Activated CD4-positive, CD25-positive, alpha-beta regulatory T cell treated with anti-CD3 and anti-CD28 coated beads, Interleukin-2, amount 50 U/mL, for 72 hours (primary cell): ENCODE data around the gene AEN.
"Not testable (repeated sequence)": the region's sequence is repeated elsewhere in the genome, so short reads cannot be mapped to it uniquely, and the experiment has no call there.

Experiments used
- DNase-seq: peaks from one replicate; pipeline ENCODE4 v3.0.0; 2021

Gene AEN

DNA sequence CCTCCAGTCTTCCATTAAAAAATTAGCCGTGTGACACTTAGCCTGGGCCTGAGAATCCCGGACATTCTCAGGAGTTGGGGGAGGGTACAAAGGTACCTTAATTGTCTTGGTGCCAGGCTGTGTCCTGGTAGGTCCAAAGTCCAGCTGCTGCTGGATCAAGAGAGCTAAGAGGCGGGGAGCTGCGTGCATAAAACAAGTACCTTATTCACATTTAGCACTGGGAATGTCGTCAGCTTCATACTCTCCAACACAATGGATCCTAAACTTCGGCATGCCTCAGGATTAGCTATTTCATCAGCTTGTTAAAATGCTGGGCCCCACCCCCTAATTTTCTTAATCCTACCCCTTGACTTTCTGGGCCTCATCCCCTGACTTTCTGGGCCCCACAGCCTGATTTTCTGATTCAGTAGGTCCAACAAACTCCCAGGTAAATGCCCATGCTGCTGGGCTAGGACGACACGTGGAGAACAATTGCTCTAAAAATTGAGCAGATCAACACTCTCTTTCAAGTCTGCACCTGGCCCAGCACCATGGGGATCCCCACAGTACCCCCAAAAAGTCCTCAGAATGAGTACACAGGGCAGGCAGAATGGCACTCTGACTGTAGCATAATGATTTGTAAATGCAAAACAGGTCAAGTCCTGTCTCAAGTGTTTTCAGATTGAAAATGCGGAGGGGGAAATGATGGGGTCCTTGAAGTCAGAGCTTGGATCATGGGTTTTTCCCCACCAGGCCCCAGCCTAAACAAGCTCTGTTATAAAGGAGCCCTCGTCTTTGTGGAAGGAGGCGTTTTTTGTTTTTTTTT is 5.6 kb upstream of the AEN start:
- DNase-seq, result no peak

DNA sequence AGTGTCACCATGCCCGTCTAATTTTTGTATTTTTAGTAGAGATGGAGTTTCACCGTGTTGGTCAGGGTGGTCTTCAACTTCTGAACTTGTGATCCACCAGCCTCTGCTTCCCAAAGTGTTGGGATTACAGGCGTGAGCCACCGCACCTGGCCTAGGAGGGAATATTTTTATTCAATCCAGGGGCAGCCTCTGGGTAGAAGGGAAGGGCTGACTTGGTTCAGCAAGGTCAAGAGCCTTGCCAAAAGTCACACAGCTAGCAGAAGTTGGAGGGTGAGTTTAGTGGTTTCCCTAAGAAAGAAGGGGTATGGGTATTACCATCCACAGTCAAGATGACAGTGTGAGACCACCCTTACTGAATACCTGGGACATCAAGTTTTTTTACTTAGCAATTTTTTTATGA is 4.9 kb upstream of the AEN start:
- DNase-seq, result no peak

DNA sequence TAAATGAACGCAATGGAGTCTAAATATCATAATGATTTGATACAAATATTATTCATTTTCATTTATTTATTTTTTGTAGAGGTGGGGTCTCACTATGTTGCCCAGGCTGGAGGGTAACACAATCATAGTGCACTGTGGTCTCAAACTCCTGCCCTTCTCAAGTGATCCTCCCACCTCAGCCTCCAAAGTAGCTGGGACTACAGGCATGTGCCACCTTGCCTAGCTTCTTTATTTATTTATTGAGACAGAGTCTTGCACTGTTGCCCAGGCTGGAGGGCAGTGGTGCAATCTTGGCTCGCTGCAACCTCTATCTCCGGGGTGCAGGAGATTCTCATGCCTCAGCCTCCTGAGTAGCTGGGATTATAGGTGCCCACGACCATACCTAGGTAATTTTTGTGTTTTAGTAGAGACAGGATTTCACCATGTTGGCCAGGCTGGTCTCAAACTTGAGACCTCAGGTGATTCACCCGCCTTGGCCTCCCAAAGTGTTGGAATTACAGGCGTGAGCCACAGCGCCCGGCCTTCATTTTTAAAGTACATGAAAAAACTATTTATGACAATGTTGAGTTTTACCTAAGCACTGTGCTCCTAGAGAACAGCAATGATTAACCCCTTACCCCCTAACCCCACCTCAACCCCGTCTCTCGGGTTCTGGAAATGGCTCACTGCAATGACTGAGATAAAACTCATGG is 4.0 kb upstream of the AEN start:
- no peak for DNase-seq

DNA sequence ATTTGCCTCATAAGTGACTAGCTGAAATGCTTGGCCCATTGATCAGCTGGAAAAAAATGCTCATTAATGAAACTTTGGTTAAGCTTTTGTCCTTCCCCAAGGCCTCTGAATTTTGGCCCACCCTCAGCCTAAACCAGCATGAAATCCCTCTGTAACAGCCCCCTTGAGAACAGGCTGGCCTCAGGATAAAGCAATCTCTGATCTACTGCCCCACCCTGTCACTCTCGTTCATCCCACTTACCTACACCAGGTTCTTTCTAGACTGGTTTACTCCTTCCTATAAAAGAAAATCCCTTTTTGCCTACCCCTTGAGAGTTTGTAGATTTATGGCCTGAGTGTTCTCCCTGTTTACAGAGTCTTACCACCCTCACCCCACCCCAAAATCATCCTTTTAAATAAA is 3.4 kb upstream of the AEN start:
- no peak for DNase-seq

DNA sequence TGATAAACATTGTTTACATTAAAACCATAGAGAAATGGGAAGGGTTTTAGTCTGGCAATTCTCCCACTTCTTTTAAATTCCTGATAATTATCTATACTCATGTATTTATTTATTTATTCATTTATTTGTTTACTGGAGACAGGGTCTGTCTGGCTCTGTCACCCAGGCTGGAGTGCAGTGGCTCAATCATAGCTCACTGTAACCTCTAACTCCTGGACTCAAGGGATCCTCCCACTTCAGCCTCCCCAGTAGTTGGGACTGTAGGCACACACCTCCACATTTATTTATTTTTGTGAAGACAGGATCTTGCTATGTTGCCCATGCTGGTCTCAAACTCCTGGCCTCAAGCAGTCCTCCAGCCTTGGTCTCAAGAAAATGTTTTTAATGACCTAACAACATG is 2.5 kb upstream of the AEN start:
- no peak for DNase-seq

DNA sequence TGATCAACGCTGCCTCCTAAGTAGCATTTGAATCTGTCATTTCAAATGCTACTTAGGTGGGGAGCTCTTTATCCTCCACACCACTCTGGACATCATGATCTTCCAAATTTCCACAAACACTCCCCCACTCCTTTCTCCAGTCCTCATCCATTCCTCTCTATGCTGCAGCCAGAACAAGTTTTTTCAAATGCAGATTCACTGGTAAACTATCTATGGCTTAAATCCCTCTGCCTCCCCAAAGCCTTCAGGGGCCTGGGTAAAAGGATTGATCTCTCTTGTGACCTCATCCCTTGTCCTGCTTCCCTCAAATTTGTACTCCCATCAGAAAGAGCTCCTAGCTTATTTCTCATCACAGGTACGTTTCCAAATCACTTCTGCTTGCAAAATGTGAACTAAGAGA is 1.3 kb upstream of the AEN start:
- no peak for DNase-seq

DNA sequence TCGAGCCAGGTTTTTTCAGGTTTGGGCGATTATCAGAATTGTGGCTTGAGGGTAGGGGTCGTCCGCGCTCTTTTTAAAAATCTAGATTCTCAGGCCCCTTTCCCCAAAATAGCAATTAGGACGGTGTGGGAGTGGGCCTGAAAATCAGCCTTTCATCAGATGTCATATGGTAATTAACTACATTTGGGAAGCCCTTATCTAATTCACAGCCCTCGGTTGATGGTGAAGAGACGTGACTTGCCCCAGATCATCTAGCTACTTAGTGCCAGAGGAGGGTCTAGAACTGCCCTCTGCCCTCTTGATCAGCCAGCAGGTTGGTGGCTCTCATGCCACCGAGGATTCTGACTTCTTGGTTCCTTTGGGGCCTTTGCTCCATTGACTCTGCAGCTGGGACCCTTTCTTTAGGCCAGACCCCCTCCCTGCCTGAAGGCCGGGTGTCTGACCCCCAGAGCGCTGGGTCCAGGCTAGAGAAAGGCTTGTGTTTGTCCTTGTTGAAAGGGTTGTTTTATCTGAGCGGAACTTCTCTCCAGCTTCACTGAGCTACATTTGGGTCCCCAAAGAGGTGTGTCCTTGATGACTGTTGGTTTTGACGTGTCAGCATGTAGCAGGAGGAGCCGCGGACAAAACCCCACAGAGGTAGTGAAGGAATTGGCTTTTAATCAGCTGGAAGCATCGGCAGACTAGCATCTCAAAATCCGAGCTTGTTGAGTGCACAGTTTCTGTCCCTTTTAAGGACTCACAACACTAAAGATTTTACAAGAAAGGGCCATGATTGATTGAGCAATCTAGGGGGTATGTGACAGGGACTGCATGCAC is 857 bp downstream of the AEN start:
- no peak for DNase-seq

DNA sequence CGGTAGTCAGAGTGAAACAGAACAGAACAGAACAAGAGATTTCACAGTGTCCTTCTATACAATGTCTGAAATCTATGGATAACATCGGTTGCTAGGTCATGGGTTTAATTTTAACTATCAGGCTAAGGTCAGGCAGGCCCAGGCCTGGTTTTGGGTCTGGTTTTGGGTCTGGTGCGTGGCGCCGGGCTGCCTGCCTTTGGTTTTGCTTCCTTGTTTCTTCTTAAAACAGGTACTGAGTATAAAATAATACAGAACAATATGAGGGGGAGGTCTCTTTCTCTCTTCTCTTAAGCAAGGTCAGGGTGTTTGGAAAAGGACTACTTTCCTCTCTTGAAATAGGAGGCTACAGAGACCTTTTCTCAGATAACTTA is 1.4 kb downstream of the AEN start:
- DNase-seq, result no peak

DNA sequence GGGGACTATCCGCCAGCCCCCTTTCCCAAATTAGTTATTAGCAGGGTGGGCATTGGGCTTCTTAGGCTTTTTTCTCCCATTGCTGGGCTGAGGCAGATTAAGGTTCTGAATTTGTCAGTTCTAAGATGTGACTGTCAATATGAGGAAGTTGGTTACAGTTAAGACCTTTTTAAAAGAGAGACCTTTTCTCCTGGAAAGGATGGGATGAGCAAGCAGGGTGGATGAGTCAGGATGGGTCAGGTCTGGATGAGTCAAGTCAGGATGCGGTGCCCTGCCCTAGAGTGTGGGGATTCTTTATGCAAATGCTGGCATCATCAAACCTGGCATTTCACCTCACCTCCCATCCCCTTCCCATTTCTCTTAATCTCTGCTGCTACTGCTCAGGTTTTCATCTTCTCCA is 1.9 kb downstream of the AEN start:
- DNase-seq, result peak; percentile 57

DNA sequence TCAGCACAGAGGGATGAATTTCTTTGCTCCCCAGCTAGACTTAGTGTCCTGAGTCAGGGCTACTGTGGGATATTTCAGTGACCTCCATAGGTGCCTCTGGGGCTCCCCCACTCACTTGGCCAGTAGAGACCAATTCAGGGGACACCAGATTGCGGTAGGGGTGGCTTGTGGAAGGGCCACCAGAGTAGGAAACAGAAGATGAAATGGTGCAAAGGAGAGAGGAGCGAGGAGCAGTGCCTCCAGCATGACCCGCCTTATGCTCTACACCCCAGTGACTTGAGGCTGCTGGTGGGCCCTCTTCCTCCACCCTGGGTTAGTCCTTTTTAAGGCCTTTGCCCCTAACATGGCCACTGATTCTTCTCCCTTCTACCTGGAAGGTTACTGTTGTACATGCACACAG is 2.5 kb downstream of the AEN start:
- no peak for DNase-seq

DNA sequence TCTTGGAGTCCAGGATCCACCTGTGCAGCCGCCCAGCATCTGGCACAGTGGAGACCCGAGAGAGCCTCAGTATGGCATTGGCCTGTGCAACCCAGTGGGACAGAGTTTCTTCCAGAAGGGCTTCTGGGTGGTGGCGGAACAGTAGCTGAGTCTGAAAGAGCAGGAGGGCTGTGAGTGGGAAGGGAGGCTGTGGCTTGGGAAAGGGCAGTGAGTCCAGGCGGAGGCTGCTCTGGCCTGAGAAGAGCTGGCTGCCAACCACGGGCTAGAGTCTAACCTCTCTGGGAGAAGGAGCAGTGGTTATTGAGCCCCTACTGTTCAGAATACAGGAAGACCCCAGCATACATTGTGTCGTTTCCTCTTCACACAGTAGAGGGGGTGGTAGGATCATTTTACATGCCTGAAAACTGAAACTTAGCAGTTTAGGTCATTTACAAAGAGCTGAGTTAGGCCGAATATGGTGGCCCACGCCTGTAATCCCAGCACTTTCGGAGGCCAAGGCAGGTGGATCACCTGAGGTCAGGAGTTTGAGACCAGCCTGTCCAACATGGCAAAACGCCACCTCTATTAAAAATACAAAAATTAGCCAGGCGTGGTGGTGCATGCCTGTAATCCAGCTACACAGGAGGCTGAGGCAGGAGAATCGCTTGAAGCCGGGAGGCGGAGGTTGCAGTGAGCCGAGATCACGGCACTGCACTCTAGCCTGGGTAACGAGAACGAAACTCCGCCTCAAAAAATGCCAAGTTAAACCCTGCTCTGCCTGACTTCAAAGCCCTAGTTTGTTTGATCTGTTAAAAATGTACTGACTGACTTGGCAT is 3.2 kb downstream of the AEN start:
- DNase-seq, result no peak

DNA sequence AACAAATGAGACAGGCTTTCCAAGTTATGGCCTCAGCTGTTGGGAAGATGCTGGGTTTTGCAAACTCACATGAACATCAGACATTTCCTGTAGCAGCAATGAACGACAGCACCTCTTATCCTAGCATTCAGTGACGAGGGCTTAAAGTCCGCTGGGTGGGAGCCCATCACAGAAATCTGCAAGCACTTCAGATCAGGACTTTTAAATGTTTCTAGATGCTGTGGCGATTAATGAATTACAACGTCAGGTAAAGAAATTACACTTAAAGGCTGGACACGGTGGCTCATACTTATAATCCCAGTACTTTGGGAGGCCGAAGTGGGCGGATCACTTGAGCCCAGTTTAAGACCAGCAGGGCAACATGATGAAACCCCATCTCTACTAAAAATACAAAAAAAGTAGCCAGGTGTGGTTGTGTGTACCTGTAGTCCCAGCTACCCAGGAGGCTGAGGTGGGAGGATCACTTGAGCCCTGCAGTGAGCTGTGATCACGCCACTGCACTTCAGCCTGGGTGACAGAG is 3.9 kb downstream of the AEN start:
- DNase-seq, result no peak

DNA sequence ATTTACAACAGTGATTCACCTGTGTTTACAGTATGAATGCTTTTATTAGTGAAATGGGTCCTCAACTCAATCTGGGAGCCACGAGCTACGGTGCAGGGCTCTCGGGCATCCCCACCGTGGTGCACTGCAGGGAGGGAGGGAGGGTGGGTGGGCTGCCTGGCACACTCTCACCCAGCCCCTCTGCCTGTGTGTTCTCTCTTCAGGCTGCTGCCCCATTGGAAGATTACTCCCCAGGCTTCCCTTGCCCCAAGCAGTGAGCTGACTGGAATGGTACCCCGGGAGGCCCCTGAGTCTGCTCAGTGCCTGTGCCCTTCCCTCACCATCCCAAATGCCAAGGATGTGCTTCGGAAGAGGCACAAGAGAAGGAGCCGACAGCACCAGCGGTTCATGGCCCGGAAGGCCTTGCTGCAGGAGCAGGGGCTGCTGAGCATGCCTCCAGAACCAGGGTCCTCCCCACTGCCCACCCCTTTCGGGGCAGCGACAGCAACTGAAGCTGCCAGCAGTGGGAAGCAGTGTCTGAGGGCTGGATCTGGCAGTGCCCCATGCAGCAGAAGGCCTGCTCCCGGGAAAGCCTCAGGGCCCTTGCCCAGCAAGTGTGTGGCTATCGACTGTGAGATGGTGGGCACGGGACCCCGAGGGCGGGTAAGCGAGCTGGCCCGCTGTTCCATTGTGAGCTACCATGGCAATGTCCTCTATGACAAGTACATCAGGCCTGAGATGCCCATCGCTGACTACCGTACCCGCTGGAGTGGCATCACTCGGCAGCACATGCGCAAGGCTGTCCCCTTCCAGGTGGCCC is 5.0 kb downstream of the AEN start:
- DNase-seq, result no peak

DNA sequence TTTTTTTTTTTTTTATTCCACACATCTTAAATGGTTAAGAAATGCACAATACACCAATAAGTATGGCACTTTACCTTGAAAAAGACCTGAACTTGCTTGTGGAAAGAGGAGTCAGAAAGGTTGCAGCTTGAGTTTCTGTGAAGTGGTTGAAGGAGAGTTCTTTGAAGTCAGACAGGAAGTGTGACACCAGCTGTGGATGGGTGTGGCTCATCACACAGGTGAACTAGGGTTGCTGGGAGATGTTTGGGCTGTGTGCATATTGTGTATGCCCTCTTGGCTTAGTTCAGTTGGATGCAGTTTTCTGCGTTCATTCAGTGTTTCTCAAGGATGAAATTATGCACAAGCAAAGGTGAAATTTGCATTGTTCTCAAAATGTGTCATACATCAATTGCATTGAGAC is 6.3 kb downstream of the AEN start:
- DNase-seq, result peak; percentile 54

DNA sequence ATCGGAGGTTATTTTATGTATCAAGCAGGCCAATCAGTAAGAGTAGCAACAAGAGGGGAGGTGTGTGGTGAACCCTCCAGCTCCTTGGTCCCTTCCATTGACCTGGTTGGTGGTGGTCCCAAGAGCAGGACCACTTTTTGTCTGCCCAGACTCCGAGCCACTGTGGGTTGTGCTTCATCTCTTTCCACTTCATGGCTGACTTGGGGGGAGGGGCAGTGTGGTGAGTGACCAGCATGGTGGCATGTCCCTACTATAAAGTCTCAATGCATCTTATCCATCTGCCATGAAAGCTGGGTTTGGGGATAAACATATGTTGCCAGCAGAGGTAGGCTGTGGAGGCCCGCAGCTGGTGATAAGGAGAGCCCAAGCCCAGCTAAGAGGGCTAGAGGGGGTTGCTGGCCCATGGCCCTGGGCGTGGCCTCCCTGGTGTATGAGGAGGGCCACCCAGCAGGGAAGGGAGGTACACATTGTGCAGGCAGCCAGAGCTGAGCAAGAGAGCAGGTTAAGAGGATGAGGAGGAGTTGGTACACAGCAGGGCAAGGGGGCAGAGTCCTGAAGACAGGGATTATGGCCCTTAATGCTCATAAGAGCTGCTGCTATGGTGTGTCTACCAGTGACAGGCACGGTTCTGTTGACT is 7.0 kb downstream of the AEN start:
- no peak for DNase-seq

DNA sequence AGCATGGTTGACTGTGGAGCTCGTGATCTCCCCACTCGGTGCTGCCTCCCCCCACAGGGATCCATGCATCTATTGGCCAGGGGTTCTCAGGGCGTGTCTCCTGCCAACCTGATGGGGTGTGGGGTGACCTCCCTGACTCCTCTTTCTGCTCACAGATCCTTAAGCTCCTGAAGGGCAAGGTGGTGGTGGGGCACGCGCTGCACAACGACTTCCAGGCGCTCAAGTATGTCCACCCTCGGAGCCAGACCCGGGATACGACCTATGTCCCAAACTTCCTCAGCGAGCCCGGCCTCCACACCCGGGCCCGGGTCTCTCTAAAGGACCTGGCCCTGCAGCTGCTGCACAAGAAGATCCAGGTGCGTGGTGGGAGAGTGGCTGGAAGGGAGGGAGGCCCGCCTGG is 7.9 kb downstream of the AEN start:
- DNase-seq, result no peak

DNA sequence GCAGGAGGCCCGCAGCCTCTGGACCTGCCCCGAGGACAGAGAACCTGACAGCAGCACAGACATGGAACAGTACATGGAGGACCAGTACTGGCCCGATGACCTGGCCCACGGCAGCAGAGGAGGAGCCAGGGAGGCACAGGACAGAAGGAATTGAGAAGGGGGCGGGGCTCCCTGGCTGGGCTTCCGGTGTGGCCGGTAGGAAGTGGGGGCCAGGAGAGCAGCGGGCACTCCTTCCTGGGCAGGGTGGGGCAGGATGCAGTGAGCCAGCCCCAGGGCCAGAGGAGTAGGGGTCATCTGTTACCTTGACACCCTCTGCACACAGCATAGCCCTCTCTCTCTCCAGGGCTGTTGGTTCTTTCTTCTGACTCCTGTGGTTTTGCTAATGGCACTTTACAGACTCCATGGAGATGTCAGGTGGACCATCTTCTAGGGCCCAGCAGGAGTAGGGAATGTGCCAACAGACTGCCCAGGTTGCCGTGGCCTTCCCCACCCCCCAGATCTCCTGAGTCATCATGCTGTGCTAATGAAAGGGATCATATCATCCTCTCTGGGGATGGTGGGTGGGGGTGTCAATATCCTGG is 9.1 kb downstream of the AEN start:
- no peak for DNase-seq

DNA sequence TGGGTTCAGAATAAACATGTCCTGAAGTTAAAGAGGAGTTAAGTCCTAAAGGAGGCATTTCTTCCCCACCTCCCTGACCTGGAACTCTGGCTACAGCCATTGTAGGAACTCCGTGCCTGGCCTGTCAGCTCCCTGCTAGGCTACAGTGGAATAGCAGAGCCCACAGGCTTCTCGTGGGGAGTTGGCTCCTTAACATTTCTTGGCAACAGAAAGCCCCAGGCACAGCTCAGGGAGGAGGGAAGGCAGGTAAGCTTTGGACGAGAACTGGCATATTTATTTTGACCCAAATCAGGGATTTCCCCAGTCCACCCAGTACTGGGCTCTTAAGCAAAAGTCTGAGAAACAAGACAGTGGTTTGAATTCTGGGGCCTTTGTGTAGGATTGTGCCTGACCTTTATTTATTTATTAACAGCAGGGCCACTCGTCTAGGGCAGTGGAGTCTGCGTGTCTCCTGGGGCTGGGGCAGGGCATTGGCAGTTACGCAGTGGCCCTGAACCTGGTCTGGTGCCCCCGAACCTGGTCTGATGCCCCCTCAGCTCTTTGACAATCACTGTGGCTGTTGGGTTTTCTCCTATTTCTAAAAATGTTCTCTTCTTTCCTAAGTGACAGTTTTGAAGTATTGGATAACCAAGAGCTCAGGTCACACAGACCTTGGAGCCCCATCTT is 9.8 kb downstream of the AEN start:
- DNase-seq, result no peak

DNA sequence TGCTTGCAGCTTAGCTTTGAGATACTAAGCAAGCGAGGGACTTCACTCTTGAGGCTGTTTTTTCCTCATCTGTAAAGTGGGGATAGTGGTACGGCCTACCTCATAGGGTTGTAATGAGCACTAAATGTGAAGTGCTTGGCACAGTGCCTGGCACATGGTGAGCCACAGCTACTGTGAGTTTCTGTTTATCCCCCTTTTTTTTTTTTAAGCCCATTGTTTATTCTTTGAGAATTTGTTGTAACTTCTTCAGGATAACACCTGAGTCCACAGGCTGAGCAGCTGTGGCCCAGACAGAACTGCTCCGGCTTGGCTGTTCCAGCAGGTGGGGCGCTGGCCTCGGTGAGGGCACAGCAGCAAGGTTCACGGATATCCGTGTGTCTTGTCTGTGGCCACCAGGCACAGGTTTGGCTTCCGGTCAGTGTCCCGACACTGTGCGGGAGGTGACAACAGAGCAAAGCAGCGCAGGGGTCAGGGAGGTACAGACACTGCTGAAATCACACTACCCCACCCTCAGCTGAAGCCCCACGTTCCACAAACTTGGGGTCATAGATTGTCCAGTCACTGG is 10.4 kb downstream of the AEN start:
- DNase-seq, result no peak

DNA sequence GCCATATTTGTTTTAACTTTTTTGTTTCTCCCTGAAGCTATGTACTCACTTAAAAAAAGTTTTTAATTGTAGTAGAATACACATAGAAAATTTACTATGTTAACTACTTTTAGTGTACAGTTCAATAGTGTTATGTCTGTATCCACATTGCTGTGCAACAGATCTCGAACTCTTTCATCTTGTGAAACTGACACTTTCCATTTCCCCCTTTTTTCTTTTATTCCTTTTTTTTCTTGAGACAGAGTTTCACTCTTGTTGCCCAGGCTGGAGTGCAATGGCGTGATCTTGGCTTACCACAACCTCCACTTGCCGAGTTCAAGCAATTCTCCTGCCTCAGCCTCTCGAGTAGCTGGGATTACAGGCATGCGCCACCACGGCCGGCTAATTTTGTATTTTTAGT is 11.7 kb downstream of the AEN start:
- DNase-seq, result not testable (repeated sequence)
